CD14-positive monocyte (primary cell): ENCODE data around the gene DNMT3A. TPM values are rescaled to one million over a fixed set of nuclear protein-coding genes. Genes with fewer than 3 reads are reported as not detected.

Experiments
- DNase-seq, 3 donors: peaks; one replicate each; pipeline ENCODE4 v3.0.0-alpha.2; 2011 to 2022
- H2AFZ ChIP-seq: 2 replicates; pipeline ENCODE4 v1.6.0; 2012; ENCODE audit warnings: mild to moderate bottlenecking, low read depth, low read length, inconsistent platforms; ENCODE audit not compliant: insufficient read depth, poor library complexity, severe bottlenecking
- H3K27ac ChIP-seq, 2 donors: 1 replicate in 1 of 2; 2 replicates in 1 of 2; pipeline ENCODE4 v1.5.1; 2012 to 2013; ENCODE audit warnings: low read length in 2 of 2, control low read depth in 1 of 2, inconsistent platforms in 1 of 2, low read depth in 1 of 2, mild to moderate bottlenecking in 1 of 2
- H3K27me3 ChIP-seq, 2 donors: one replicate each; pipeline versions ENCODE4 v1.6.0 to v1.6.1; 2011 to 2013; ENCODE audit warnings: low read length in 2 of 2; ENCODE audit not compliant: control insufficient read depth in 2 of 2, insufficient read depth in 2 of 2
- H3K36me3 ChIP-seq, 2 donors: replicated peaks in 1 of 2; 1 replicate in 1 of 2; 2 replicates in 1 of 2; pipeline versions ENCODE4 v1.5.1 to v1.6.1; 2012 to 2013; ENCODE audit warnings: low read length in 2 of 2, control low read depth in 1 of 2, inconsistent platforms in 1 of 2, mild to moderate bottlenecking in 1 of 2; ENCODE audit not compliant: insufficient read depth in 2 of 2, control insufficient read depth in 1 of 2
- H3K4me1 ChIP-seq, 2 donors: 1 replicate in 1 of 2; 2 replicates in 1 of 2; pipeline versions ENCODE4 v1.5.1 to v1.6.1; 2012 to 2013; ENCODE audit warnings: low read length in 2 of 2, control low read depth in 1 of 2, inconsistent platforms in 1 of 2, mild to moderate bottlenecking in 1 of 2, moderate library complexity in 1 of 2; ENCODE audit not compliant: insufficient read depth in 2 of 2, control insufficient read depth in 1 of 2
- H3K4me2 ChIP-seq: replicated peaks from 2 replicates; pipeline ENCODE3; 2012; ENCODE audit warnings: low read length, moderate library complexity, mild to moderate bottlenecking; ENCODE audit not compliant: poor library complexity, severe bottlenecking; ENCODE audit errors: extremely low read depth
- H3K4me3 ChIP-seq, 3 experiments: fragments of 200-600 bp in 1 of 3; sonication (generic) in 1 of 3; replicated peaks in 1 of 3; 1 replicate in 2 of 3; 2 replicates in 1 of 3; pipeline ENCODE4 v1.5.1; 2011 to 2013; ENCODE audit warnings: low read length in 3 of 3, mild to moderate bottlenecking in 3 of 3, control low read depth in 2 of 3, low read depth in 2 of 3, inconsistent platforms in 1 of 3, moderate library complexity in 1 of 3
- H3K79me2 ChIP-seq: 2 replicates; pipeline ENCODE4 v1.6.0; 2012; ENCODE audit warnings: mild to moderate bottlenecking, control low read depth, inconsistent platforms, low read length, moderate library complexity; ENCODE audit not compliant: insufficient read depth
- H3K9ac ChIP-seq: 2 replicates; pipeline ENCODE4 v1.6.0; 2017; ENCODE audit warnings: low read length, mild to moderate bottlenecking; ENCODE audit not compliant: insufficient read depth, poor library complexity, severe bottlenecking
- H3K9me3 ChIP-seq, 2 donors: replicated peaks in 1 of 2; 1 replicate in 1 of 2; 2 replicates in 1 of 2; pipeline versions ENCODE4 v1.5.1 to v1.6.1; 2012 to 2013; ENCODE audit warnings: low read length in 2 of 2, control low read depth in 1 of 2; ENCODE audit not compliant: control insufficient read depth in 1 of 2, insufficient read depth in 1 of 2
- H4K20me1 ChIP-seq: 2 replicates; pipeline ENCODE4 v1.6.0; 2012; ENCODE audit warnings: mild to moderate bottlenecking, low read length, control low read depth, moderate library complexity; ENCODE audit not compliant: insufficient read depth
- H3K27ac Mint-ChIP-seq, 7 donors: one replicate each; pipeline ENCODE4 v1.8.0; 2020; ENCODE audit warnings: mild to moderate bottlenecking in 7 of 7, mixed read lengths in 7 of 7, moderate library complexity in 6 of 7, inconsistent platforms in 2 of 7
- H3K27me3 Mint-ChIP-seq, 3 donors: one replicate each; pipeline ENCODE4 v1.8.0; 2021 to 2022; ENCODE audit warnings: low read depth in 3 of 3, mild to moderate bottlenecking in 3 of 3, mixed read lengths in 3 of 3, moderate library complexity in 3 of 3, inconsistent platforms in 1 of 3
- H3K36me3 Mint-ChIP-seq, 2 donors: one replicate each; pipeline ENCODE4 v1.8.0; 2020; ENCODE audit warnings: mixed read lengths in 2 of 2, inconsistent platforms in 1 of 2, mild to moderate bottlenecking in 1 of 2
- H3K4me1 Mint-ChIP-seq: one replicate; pipeline ENCODE4 v1.8.0; 2020; ENCODE audit warnings: mild to moderate bottlenecking, mixed read lengths
- H3K4me3 Mint-ChIP-seq, 2 donors: one replicate each; pipeline ENCODE4 v1.8.0; 2020; ENCODE audit warnings: mild to moderate bottlenecking in 2 of 2, mixed read lengths in 2 of 2, moderate library complexity in 1 of 2
- H3K9me3 Mint-ChIP-seq, 7 donors: one replicate each; pipeline ENCODE4 v1.8.0; 2020 to 2022; ENCODE audit warnings: mixed read lengths in 7 of 7, mild to moderate bottlenecking in 6 of 7, moderate library complexity in 6 of 7, inconsistent platforms in 2 of 7
- WGBS: methylation state at CpG from one replicate; pipeline ENCODE4 v1.1.5; 2013; ENCODE audit warnings: missing lambda C conversion rate; ENCODE audit not compliant: insufficient coverage; 5-methylcytosine and 5-hydroxymethylcytosine counted together
- intact Hi-C, 2 donors: fragments of 100-400 bp; cut with micrococcal nuclease; formaldehyde crosslinking; loops; one replicate each; pipeline versions ENCODE4 v1.15.0 to v1.15.1; 2023
- polyA plus RNA-seq, 3 donors: library from polyadenylated mRNA; depleted of rRNA in 1 of 3; unstranded in 2 of 3; stranded (reverse) in 1 of 3; fragments of 300-500 nt in 2 of 3; fragments of >200 nt in 1 of 3; fragmentation: Illumina TruSeq in 2 of 3; gene quantifications; 1 replicate in 2 of 3; 2 replicates in 1 of 3; pipeline ENCODE4 v1.2.3, GENCODE V29; 2012 to 2021
- TF ChIP-seq, protein P1 (sequence below): fragments of 200-600 bp; IDR thresholded peaks from one replicate; pipeline ENCODE4 v1.8.0; 2022; ENCODE audit warnings: antibody characterized with exemption, mild to moderate bottlenecking

Gene DNMT3A
- polyA plus RNA-seq, 3 donors: 1.7 to 7.9 (median 2.7) TPM

DNA sequence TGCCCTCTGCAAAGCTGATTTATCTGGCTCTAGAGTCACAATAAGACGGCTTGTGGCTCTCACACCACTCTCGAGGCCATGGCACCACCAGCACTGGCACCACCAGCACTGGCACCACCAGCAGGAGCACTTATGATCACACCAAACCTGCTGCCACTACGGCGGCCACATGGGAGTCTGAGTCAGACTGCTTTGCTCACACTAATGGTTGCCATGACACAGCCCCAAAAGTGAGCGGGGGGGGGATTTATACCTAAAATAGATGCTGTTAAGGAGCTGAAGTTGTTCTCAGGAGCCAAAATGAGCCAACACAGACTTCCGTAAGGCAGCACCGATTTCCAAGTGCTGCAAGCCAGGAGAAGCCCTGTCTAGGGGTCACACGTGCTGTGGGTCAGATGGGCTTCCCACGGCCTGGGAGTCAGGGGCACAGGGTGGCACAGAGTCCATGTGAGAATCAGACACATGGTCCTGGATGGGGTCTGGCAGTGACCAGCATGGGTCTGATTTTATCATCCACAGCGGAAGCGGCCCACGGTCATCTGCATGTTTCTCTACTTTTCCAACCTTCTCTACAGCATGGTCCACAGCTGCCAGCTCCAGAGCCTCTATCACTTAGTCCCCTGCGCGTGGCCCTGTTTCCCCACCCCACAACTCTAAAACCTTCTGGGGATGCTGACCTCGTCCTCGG, 16.7 kb downstream of the DNMT3A start:
- Histone ChIP-seq H3K27me3 (no peaks in the 10 kb centered on the region), H3K4me3 (no peak overlapping the region), H3K4me2 (no peak overlapping the region), H4K20me1 (peaks cover 80% of the 10 kb centered on the region), H3K9ac (no peak overlapping the region), H3K79me2 (peaks cover 3% of the 10 kb centered on the region), H3K9me3 (peaks cover 10 to 16% of the 10 kb centered on the region in 2 donors), H2AFZ (no peak overlapping the region), H3K4me1 (no peaks in the 10 kb centered on the region), H3K27ac (no peak overlapping the region), H3K36me3 (peaks cover 0 to 15% of the 10 kb centered on the region in 2 donors)
- Mint-ChIP-seq H3K9me3 (peaks cover 17 to 21% (median 19%) of the 10 kb centered on the region in 7 donors), H3K4me3 (no peak overlapping the region), H3K4me1 (peaks cover 6% of the 10 kb centered on the region), H3K36me3 (peaks cover 22 to 28% of the 10 kb centered on the region in 2 donors), H3K27me3 (peaks cover 0 to 5% (median 4%) of the 10 kb centered on the region in 3 donors), H3K27ac (no peak overlapping the region)
- intact Hi-C loops: no loop called here
- TF ChIP-seq, protein P1, sequence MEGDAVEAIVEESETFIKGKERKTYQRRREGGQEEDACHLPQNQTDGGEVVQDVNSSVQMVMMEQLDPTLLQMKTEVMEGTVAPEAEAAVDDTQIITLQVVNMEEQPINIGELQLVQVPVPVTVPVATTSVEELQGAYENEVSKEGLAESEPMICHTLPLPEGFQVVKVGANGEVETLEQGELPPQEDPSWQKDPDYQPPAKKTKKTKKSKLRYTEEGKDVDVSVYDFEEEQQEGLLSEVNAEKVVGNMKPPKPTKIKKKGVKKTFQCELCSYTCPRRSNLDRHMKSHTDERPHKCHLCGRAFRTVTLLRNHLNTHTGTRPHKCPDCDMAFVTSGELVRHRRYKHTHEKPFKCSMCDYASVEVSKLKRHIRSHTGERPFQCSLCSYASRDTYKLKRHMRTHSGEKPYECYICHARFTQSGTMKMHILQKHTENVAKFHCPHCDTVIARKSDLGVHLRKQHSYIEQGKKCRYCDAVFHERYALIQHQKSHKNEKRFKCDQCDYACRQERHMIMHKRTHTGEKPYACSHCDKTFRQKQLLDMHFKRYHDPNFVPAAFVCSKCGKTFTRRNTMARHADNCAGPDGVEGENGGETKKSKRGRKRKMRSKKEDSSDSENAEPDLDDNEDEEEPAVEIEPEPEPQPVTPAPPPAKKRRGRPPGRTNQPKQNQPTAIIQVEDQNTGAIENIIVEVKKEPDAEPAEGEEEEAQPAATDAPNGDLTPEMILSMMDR: no peak
- no peak for DNase-seq
- 98% methylated on average over 11 of the region's 16 CpGs for WGBS

DNA sequence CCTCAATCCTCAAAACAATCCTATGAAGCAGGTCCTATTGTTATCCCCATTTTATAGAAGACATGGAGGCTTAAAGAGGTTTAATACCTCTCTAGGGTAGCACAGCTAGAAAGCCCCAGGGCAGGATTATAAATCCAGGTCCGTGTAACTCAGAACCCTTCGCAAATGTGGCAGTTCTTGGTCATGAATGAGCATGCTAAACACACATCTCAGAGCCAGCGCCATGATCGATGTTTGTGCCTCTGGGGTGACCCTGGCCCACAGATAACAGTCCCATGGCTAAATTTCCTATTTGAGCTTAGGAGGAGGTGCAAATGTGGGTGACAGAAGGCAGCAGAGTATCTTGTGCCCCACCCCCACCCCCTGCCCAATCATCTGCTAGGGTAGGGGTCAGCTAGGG, 17.5 kb downstream of the DNMT3A start:
- H3K4me3 Mint-ChIP-seq: no peak overlapping the region
- TF ChIP-seq, protein P1: no peak
- no peaks in the 10 kb centered on the region for H3K79me2 ChIP-seq
- no peak overlapping the region for H3K27ac Mint-ChIP-seq
- intact Hi-C loops: no loop called here
- peaks cover 22 to 27% of the 10 kb centered on the region in 2 donors for H3K36me3 Mint-ChIP-seq
- H3K27ac ChIP-seq: no peak overlapping the region
- H2AFZ ChIP-seq: no peak overlapping the region
- peaks cover 0 to 15% of the 10 kb centered on the region in 2 donors for H3K36me3 ChIP-seq
- peaks cover 72% of the 10 kb centered on the region for H4K20me1 ChIP-seq
- no peak for DNase-seq
- no peaks in the 10 kb centered on the region for H3K27me3 ChIP-seq
- H3K9me3 Mint-ChIP-seq: peaks cover 17 to 21% (median 19%) of the 10 kb centered on the region in 7 donors
- WGBS: 92% methylated on average over 4 of the region's 4 CpGs
- H3K4me1 Mint-ChIP-seq: peaks cover 5% of the 10 kb centered on the region
- H3K4me3 ChIP-seq: no peak overlapping the region
- H3K27me3 Mint-ChIP-seq: peaks cover 0 to 4% (median 3%) of the 10 kb centered on the region in 3 donors
- H3K4me2 ChIP-seq: no peak overlapping the region
- H3K9me3 ChIP-seq: peaks cover 10 to 16% of the 10 kb centered on the region in 2 donors
- no peaks in the 10 kb centered on the region for H3K4me1 ChIP-seq
- no peak overlapping the region for H3K9ac ChIP-seq
